DMS114 treated with DMSO at 0.1 percent for 48 hours (cell line): ENCODE measurements around the gene CLDN20.

ENCODE experiments used
- DNase-seq: peaks from one replicate; lab custom pipeline; 2025; ENCODE audit not compliant: unreplicated experiment; lab: John Stamatoyannopoulos, UW

Gene CLDN20

DNA sequence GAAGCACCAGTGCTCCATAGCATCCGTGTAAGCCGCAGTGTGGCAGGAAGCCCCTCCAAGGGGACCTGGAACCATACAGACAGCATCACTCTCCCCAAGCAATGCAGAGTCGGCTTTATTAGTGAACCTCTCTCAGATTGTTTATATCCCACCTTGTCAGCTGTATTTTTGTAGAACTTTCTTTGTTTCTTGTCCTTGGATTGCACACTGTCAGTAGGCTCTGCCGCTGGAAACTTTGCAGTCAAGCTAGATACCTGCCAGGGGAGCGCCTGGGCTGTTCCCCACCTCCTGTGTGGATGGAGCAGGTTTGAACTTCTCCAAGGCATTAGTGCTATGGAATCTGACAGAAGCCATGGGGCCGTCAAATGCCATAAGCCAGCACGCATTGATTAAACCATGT, 18.6 kb upstream of the CLDN20 start:
- no peak for DNase-seq

DNA sequence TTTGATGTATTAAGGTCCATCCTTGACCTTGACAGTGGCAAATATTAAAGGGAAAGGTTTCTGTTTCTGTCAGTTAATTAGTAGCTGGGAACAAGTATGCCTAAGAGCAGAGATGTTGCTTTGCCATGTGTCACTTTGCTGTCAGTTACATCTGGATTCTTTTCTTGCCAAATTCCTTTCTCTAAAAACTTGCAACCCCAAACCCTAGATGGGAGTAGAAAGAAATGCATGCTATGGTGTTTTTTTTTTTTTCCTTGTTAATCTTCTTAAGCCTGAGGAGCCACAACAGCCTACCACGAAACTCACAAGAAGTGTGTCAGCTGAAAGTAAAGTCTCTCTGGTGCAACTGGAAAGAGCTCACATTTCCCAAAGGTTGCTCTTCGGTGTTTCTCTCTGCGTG, 18.0 kb upstream of the CLDN20 start:
- no peak for DNase-seq

DNA sequence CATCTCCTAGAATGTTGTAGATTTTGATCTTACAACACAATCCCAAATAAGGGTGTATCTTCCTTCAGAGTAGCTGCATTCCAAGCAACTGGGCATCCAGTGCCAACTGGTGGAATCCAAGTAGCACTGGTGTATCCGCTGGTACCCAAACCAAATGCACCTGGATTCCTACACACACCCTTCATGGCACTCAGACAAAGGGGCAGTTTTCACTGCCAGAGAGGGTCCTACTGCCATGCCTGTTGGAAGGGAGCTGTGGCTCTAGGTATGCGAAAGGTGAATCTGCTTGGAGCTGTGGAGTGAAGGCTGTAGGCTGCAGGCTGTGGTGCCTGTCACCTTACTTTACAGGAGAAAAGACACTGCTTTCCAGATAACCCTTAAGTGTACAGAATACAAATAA, 17.0 kb upstream of the CLDN20 start:
- no peak for DNase-seq

DNA sequence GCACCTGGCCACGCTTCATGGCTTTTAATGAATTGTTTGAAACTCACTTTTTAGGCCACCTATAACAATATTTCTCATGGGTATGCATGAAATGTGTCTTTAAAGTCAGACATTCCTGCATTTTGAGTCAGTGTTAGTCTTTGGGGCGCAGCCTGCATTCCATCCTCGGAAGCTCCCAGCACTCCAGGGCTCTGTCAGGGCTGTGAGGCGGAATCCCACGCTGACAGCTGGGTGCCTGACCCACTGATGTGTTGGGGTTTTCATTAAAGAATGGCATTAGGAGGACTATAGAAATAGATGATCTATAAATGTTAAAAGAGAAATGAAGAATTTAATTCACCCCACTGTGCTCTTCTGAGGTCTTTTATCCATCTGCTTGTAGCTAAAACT, 16.2 kb upstream of the CLDN20 start:
- DNase-seq = no peak

DNA sequence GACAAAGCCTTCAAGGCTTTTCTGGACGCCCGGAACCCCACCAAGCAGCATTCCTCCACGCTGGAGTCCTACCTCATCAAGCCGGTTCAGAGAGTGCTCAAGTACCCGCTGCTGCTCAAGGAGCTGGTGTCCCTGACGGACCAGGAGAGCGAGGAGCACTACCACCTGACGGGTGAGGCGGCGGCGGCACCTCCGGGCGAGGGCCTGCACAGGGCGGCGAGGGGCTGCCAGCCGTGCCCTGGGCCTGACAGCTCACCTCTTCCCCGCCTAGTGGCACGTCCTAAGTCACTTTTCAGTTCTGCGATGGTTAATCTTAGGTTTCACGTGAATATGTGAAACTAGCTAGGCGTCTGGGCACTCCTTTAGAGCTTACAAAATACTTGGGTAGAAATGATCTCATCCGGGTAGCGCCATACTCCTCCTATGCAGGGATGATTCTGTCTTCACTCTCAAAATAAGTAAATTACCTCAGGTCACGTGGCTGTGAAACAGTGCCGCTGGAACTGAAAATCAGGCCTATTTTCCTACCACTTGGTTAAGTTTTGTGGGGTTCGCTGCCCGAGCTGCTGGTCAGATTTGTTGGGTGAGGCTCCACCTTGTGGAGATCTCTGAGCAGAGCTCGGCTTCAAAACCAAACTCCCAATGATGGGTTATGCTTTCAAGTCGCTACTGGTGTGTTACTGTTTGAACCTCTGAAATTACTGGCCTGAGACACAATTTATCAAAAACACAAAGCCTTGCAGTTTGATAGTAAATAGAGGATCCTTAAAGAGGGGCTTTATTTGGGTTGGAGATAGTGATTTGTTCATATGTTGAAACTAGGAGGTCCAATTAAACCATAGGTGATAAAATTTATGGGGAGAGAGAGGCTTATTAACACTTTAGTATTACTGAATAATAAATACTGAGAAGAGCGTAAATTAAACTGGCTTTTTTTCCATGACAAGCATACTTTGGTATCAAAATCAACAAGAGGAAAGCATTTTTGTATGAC, 15.5 kb upstream of the CLDN20 start:
- no peak for DNase-seq

DNA sequence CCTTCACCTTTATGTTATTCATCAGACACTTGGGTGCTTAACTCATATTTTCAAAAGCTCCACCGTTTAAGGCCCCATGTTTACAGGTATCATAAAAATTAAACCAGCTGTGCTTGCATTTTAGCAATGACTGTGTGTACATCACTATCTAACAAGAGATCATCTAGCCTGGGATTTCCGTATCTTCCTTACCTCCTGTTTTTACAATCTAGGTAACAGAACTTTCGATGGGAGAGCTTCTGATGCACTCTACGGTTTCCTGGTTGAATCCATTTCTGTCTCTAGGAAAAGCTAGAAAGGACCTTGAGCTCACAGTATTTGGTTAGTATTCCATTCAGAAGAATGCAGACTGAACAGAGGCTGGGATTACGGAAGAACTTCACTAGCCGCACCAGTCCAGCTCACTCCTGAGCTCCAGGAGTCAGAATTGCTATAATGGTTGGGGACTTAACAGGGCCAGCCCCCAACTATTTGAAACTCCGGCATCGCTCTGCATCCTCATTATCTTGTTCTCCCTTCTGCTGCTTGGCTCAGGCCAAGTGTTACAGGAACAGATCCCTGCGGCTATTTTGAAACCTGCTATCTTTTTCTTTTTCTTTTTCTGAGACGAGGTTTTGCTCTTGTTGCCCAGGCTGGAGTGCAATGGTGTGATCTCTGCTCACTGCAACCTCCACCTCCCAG, 13.0 kb upstream of the CLDN20 start:
- no peak for DNase-seq

DNA sequence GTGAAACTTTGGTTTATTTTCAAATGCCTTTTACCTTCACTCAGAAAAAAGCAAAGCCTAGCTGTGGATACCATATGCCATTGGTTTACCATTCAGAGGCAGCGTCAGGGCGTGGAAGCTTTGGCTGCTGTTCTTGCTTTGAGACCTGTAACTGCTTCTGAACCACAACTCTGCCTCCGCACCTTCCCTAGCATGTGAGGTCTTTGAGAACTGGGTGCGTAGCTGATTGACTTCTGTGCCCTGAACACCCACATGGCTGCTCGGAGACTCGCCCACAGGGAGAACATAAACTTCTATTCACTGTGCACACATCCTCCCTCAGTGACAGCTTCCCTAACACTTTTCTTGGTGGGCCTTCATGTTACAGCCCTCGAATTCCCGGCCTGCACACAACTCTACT, 11.2 kb upstream of the CLDN20 start:
- no peak for DNase-seq

DNA sequence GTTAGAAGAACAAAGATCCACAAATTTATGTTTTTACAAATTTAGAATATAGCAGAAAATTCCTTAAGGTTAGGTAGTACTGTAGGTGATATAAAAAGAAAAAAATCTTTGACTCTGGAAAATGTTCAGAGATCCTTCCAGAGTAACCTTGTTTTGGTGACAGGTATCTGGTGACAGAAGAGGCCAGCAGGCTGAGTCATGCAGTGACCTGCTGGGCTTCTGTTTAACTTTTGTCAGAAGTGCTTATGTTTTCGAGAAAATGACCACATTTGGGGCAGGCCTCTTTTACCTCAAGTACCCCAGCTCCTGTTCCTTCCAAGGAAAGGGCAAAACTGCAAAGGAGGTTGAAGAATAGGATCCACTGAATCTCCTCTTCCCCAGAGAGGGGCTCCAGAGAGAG, 10.5 kb upstream of the CLDN20 start:
- no peak for DNase-seq

DNA sequence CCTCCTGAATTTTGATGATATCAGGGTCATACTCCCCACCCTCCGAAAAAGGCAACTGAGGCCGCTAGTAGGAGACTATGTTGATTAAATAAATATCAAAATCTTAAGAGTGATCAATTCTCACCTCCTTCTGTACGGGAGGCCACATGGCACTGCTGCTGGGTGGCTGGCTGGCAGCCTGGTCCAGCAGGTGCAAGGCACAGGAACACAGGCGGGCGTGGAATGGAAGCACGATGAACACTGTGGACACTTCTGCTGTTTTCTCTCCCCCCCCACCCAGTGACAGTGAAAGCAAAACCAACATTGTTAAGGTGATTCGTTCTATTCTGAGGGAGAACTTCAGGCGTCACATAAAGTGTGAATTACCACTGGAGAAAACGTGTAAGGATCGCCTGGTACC, 9.7 kb upstream of the CLDN20 start:
- no peak for DNase-seq

DNA sequence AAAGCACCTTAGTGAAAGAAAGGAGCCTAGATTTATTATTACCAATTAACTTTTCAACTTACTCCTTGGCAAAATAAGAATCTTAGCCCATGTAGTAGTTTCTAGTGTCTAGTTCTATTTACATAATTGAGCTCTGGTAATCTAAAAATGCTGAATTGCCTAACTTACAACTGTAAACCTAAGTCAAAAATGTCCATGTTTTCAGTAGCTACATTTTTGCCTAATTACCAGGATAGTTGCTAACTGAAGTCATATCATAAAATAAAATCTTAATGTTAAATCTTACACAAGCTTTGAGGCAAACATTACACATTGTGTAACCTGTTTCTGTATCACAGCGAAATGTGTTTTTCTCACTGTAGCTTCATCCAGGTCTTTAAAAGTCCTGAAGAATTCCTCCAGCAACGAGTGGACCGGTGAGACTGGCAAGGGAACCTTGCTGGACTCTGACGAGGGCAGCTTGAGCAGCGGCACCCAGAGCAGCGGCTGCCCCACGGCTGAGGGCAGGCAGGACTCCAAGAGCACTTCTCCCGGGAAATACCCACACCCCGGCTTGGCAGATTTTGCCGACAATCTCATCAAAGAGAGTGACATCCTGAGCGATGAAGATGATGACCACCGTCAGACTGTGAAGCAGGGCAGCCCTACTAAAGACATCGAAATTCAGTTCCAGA, 7.6 kb upstream of the CLDN20 start:
- no peak for DNase-seq

DNA sequence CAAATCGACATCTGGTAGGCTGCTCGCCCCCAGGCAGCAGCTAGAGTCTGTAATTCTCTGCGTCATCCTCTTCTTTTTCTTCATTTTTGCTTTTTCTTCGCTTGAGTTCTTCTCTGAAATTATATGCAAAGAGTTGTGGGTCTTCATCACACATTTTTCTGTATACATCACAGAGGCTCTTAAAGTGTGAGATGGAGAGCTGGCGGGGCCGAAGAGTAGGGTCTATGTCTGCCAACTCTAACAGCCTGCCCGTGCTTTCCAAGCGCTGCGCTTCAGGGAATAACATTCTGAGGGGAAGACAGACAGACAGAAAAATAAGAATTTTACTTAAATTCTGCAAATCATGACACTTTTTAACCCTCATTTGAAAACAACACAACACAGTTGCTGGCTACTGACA, 6.0 kb upstream of the CLDN20 start:
- no peak for DNase-seq

DNA sequence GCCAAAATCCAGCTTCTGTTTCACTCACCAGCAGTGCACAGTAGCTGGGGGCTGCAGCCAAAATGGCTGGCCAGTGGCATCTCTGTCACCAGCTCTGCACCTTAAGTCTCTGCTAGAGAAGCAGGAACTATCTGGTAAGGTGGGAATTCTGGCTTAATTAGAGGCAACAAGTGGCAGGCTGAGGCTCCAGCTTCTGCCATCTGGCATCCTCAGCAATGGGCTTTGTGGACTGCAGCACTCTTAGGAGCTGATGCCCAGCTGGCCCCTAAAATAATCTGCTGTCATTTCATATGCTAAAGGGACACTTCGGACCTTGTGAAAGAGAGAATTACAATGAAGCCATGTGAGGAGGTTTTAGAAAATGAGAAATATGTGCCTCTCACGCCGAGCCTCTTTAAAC, 4.6 kb upstream of the CLDN20 start:
- no peak for DNase-seq

DNA sequence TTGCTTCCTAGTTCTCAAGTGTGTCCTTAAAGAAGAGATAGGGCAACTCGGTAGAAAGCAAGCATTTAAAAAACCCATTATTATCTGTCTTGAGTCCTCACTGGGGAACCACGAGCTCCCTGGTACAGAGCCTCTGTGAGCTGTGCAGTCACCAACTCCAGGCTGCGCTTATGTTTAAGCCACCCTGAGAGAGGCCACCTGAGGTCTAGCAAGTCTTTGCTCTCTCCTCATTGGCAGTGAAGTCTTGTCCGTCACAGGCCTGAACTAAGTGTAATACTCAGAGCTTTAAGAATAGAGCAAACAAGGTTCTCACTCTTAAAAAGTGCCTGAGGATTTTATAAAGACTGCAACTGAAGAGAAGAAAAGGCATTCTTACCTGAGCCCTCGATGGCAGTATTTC, 3.9 kb upstream of the CLDN20 start:
- no peak for DNase-seq

DNA sequence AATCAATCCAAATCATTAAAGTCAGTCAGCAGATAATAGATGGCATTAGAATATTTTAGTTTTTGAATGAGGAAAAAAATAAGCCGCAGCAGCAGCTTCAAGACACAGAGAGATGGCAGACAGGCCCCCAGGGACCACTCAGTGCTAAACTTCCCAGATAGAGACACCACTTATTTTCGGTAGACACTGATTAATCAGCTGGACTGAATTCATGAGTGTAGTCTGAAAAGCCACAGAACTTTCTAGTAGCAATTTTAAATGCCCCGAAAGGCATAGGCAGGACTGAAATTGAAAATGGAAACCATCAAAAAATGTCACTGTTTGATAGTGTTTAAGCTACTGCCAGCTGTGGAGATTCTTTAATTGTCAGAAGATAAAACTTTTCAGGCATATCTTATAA, 3.1 kb upstream of the CLDN20 start:
- no peak for DNase-seq

DNA sequence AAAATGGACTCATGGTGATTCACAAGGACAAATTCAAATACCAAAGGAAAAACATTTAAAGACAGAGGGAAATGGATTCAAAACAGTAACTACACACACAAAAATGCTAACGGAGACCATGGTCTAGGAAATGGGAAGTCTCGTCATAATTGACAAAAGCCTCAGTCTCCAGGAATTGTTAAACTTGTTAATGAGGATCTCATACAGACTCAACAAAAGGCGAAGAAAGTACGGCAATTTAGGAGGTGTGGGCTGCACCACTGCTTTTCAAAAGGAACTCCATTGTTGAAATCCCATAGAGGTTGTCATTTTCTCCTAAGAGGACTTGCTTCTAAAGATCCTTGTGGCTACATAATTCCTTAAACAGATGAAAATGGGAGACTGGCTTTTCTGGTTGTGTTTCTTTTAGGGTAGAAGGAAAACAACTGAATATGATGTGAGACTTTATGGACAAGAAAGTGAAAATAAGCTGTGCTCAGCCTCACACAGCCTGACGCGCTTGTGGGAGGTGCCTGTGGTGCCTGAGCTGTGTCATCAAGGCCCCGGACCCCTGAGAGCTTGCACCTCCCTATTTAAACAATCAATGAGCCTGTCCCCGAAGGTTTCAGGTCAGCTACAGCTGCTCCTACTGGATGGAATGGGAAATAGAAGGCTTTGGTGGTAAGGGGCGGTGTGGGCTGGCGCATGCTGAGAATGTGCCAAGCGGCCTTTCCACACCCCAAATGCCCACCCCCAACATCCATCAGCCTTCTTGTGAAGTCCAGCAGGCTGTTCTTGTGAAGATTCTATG, 2.5 kb upstream of the CLDN20 start:
- DNase-seq = no peak

DNA sequence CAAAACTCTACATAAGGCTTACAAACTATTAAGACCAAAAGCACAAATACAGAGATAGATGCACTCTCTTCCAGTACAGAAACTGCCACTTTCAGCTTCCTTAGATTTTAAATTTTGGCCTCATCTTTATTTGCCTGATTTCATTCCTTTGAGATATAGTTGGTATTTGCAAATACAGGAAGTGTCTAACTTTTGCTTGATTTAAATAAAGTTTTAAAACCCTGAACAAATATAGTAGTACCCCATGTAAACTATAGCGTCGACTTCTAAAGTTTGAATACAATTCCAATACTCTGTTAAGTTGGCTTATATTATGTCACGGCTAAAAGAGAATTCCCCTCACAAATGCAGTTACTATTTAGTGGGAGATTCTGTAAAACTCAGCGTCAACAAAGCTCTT, 1.2 kb upstream of the CLDN20 start:
- no peak for DNase-seq

DNA sequence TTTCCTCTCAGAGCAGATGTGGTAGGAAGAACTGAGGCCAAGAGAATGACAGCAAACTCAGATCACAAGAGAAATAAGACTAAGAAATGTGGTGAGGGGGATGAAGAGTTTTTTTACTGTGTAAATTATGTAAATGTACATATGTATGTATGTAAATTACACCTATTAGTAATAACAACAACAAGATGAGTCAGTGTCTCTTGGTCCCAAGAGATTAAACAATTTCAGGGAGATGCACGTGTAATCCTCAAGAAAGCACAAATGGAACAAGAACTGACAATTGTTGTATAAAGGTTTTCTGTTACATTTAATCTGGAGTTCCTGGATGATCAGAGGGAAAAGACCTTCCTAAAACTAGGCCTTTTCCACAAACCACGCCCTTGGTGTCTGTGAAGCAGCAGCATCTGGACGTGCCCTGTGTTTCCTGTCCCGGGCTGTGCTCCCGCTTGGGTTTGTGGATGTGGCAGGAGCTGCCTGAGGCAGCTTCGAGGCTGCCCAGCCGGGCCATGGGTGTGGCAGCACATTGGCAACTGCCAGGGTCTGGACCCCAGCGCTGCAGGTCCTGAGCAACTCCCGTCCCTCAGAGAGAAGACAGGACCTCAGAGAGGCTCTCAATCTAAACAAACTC, 994 bp downstream of the CLDN20 start:
- no peak for DNase-seq

DNA sequence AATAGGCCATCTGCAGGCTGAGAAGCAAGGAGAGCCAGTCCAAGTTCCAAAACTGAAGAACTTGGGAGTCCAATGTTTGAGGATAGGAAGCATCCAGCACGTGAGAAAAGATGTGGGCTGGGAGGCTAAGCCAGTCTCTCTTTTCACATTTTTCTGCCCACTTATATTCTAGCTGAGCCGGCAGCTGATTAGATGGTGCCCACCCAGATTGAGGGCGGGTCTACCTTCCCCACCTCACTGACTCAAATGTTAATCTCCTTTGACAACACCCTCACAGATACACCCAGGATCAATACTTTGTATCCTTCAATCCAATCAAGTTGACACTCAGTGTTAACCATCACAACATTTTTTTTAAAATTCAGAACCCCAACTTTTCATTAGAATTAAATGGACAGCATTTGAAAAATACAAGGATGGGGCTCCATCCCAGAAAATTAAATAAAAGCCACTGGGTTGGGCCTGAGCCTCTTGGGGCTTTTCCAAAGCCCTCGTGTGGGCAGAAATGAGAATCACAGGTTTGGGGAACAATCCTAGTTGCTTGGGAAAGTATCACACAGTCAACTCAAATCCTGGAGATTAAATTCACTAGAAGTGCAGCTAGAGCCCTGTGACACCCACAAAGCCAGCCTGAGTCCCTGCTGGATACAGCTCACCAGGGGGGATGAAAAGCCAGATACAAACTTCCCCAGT, 2.2 kb downstream of the CLDN20 start:
- no peak for DNase-seq

DNA sequence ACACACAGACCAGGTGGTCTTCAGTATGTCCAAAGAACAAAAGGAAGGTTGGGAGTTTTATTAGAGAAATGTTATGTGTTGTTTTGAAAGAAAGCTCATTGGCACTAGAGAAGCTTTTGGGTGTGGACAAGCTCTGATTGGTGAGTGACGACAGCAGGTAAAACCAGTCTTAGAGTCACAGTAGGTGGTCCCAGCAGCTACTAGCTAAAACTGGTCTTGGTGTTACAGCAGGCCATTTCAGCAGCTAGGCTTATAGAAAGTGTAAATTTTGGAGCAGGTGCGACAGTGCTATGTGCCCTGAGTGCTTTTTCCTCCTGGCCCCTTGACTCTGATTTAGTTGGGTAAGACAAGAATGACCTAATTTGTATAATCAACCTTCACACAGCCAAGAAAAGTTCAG, 3.6 kb downstream of the CLDN20 start:
- DNase-seq = no peak
